HepG2 (cell line): ENCODE measurements around the gene STRADA. TPM values are rescaled to one million over a fixed set of nuclear protein-coding genes. Genes with fewer than 3 reads are reported as not detected.

Experiments used
- ATAC-seq: fragments of 200-7000 bp; cut with Tn5 transposase; 3 replicates; pipeline ENCODE4 v1.9.1; 2020; ENCODE audit warnings: mild to moderate bottlenecking, moderate library complexity
- BruUV-seq: library from RNA; stranded (reverse); fragments of 400-500 nt; replicated peaks from 2 replicates; lab custom pipeline; 2021; lab: Mats Ljungman, UMichigan
- CTCF ChIA-PET: fragments of 300-600 bp; formaldehyde crosslinking; extraction: SDS; loops from one replicate; lab custom pipeline; 2021; ENCODE audit warnings: low total read pairs, inconsistent platforms, low intra/inter-chr PET ratio; lab: Yijun Ruan, JAX
- POLR2A ChIA-PET: fragments of 350-600 bp; sonication (Branson Sonifier 250); formaldehyde crosslinking; loops from one replicate; lab custom pipeline; 2020; ENCODE audit warnings: antibody characterized with exemption, inconsistent platforms; lab: Yijun Ruan, JAX
- DNase-seq: peaks from one replicate; pipeline ENCODE4 v3.0.0-alpha.2; 2015; ENCODE audit warnings: low spot score
- FAIRE-seq: peaks from 3 replicates; lab custom pipeline; 2011; peaks lifted over from hg19 to GRCh38; lab: Jason Lieb, UNC
- H2AFZ ChIP-seq: one replicate; pipeline ENCODE4 v1.6.1; 2011; ENCODE audit warnings: low read length, inconsistent platforms
- H3K27ac ChIP-seq: fragments of 300-600 bp; 3 replicates; pipeline ENCODE4 v1.8.0; 2011; ENCODE audit warnings: mixed run types, mild to moderate bottlenecking, mixed read lengths, low read length, inconsistent platforms; ENCODE audit not compliant: insufficient read depth; ENCODE audit errors: extremely low read length
- H3K27me3 ChIP-seq, 2 experiments: fragments of 200-600 bp in 1 of 2; 2 replicates in 1 of 2; 3 replicates in 1 of 2; pipeline versions ENCODE4 v1.6.0 to v1.8.0; 2011; ENCODE audit warnings: low read length in 2 of 2, mild to moderate bottlenecking in 2 of 2, moderate library complexity in 2 of 2, inconsistent platforms in 1 of 2; ENCODE audit not compliant: insufficient read depth in 2 of 2, control insufficient read depth in 1 of 2
- H3K36me3 ChIP-seq, 2 experiments: fragments of 200-600 bp in 1 of 2; replicated peaks in 1 of 2; 2 replicates in 1 of 2; 3 replicates in 1 of 2; pipeline versions ENCODE4 v1.5.1 to v1.8.0; 2011; ENCODE audit warnings: low read length in 2 of 2, inconsistent platforms in 1 of 2; ENCODE audit not compliant: insufficient read depth in 2 of 2, control insufficient read depth in 1 of 2
- H3K4me1 ChIP-seq: 2 replicates; pipeline ENCODE4 v1.5.1; 2012; ENCODE audit warnings: low read length, inconsistent platforms; ENCODE audit not compliant: insufficient read depth
- H3K4me2 ChIP-seq: 2 replicates; pipeline ENCODE4 v1.6.0; 2011; ENCODE audit warnings: low read depth, low read length, inconsistent platforms
- H3K4me3 ChIP-seq, 3 experiments: fragments of 200-600 bp in 1 of 3; sonication (generic), shearing (Covaris generic) in 1 of 3; replicated peaks in 1 of 3; 2 replicates each; pipeline ENCODE4 v1.5.1; 2011 to 2016; ENCODE audit warnings: low read length in 3 of 3, inconsistent platforms in 2 of 3, low read depth in 2 of 3, mild to moderate bottlenecking in 2 of 3, control low read depth in 1 of 3, mixed read lengths in 1 of 3; ENCODE audit not compliant: insufficient read depth in 1 of 3
- H3K79me2 ChIP-seq: one replicate; pipeline ENCODE4 v1.6.1; 2011; ENCODE audit warnings: low read length, inconsistent platforms; ENCODE audit not compliant: insufficient read depth
- H3K9ac ChIP-seq: 2 replicates; pipeline ENCODE4 v1.6.0; 2011; ENCODE audit warnings: mild to moderate bottlenecking, low read depth, low read length, inconsistent platforms; ENCODE audit not compliant: insufficient read depth
- H3K9me3 ChIP-seq: 2 replicates; pipeline ENCODE4 v1.5.1; 2012; ENCODE audit warnings: mild to moderate bottlenecking, low read length
- H4K20me1 ChIP-seq: 2 replicates; pipeline ENCODE4 v1.6.0; 2011; ENCODE audit warnings: inconsistent platforms, mild to moderate bottlenecking, low read length, moderate library complexity; ENCODE audit not compliant: insufficient read depth
- EEA1 ChIP-seq: sonication (generic); formaldehyde crosslinking; IDR thresholded peaks from 2 replicates; pipeline ENCODE4 v1.5.1; 2020; ENCODE audit warnings: mild to moderate bottlenecking, missing genetic modification reagents, borderline replicate concordance
- KDM5A ChIP-seq: fragments of 200-600 bp; sonication (generic); IDR thresholded peaks from 2 replicates; pipeline ENCODE4 v1.7.0; 2018; ENCODE audit warnings: antibody characterized with exemption, mild to moderate bottlenecking, low read length, borderline replicate concordance
- KMT2B ChIP-seq: IDR thresholded peaks from 2 replicates; pipeline ENCODE4 v1.6.1; 2016; ENCODE audit warnings: missing genetic modification reagents, missing compliant biosample characterization
- MXD4 ChIP-seq: IDR thresholded peaks from 2 replicates; pipeline ENCODE4 v1.6.1; 2016; ENCODE audit warnings: mild to moderate bottlenecking, missing biosample characterization, missing genetic modification reagents
- ZNF782 ChIP-seq: sonication (generic); formaldehyde crosslinking; IDR thresholded peaks from 2 replicates; pipeline ENCODE4 v1.4.0; 2020; ENCODE audit warnings: missing genetic modification reagents, mild to moderate bottlenecking, borderline replicate concordance
- WGBS: methylation state at CpG from one replicate; pipeline ENCODE4 v1.1.6; 2017; ENCODE audit warnings: low lambda C conversion rate; 5-methylcytosine and 5-hydroxymethylcytosine counted together
- in situ Hi-C: cut with HindIII; loops from 2 replicates; pipeline ENCODE4 v1.10.0; 2017; ENCODE audit warnings: low pct_unique_long_range_greater_than_20kb; ENCODE audit not compliant: extremely low pct_ligation_motif_present
- intact Hi-C: fragments of 100-400 bp; cut with micrococcal nuclease; formaldehyde crosslinking; loops from one replicate; pipeline ENCODE4 v1.10.0; 2022; ENCODE audit not compliant: unreplicated experiment
- polyA plus RNA-seq, 8 experiments: library from polyadenylated mRNA; depleted of rRNA in 3 of 8; stranded (reverse) in 7 of 8; unstranded in 1 of 8; fragments of >200 nt; fragmentation: Illumina TruSeq in 4 of 8; extraction: Trizol in 4 of 8; gene quantifications; 2 replicates each; pipeline versions ENCODE4 v1.2.1 to v1.2.3, GENCODE V29; 2011 to 2016; ENCODE audit warnings: low read depth in 4 of 8, missing spikeins in 1 of 8, mixed read lengths in 1 of 8; ENCODE audit not compliant: insufficient read depth in 1 of 8
- total RNA-seq, 5 experiments: library from RNA; depleted of rRNA; stranded (reverse); fragments of >200 nt; fragmentation: Illumina TruSeq; extraction: Trizol; gene quantifications; 2 replicates each; pipeline ENCODE4 v1.2.3, GENCODE V29; 2016; ENCODE audit warnings: low read depth in 1 of 5

The STRADA gene
- total and polyA plus RNA-seq, 2 of the 13 experiments (the other 11 are each of a cell fraction or from before 2014, with no cell fraction given), result 17.6 to 17.9 TPM

DNA sequence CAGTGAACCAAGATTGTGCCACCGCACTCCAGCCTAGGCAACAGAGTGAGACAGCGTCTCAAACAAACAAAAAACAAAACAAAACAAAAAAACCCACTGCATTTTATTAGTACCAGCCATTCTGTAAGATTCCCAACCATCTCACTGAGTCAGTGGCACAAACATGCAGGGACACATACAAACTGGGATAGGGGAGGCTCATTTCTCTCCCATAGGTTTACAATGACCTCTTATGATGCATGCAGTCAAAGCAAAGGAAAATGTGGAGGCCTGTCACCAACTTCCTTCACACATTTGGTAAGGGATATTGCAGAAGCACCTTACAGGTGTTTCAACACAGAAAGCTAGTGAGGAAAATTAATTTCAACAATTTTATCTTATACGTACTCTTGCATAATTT lies 12.4 kb upstream of the STRADA start:
- no peak overlapping the region for H3K4me3 ChIP-seq
- intact Hi-C loops, result no loop called here
- POLR2A ChIA-PET, result no interaction called here
- H3K9me3 ChIP-seq, result no peaks in the 10 kb centered on the region
- peaks cover 24 to 83% of the 10 kb centered on the region in 2 experiments for H3K36me3 ChIP-seq
- ATAC-seq, result no peak
- no TSS peak for BruUV-seq
- no peak overlapping the region for H3K27ac ChIP-seq
- no peak for DNase-seq
- TF ChIP-seq EEA1 (no peak), MXD4 (CRISPR knock-in tag) (no peak), KDM5A (no peak)
- TF ChIP-seq, all 625 proteins: peak for 0
- no peak for FAIRE-seq
- no peaks in the 10 kb centered on the region for H3K27me3 ChIP-seq
- no peaks in the 10 kb centered on the region for H3K79me2 ChIP-seq
- in situ Hi-C loops, result no loop called here
- no peak overlapping the region for H3K4me2 ChIP-seq
- H3K9ac ChIP-seq, result no peak overlapping the region
- no peaks in the 10 kb centered on the region for H3K4me1 ChIP-seq
- H2AFZ ChIP-seq, result no peak overlapping the region
- CTCF ChIA-PET, result no interaction called here
- 98% methylated on average over 3 of the region's 3 CpGs for WGBS
- H4K20me1 ChIP-seq, result no peaks in the 10 kb centered on the region

- in situ Hi-C loops, result no loop called here
- TF ChIP-seq KMT2B (CRISPR knock-in tag), result no peak
- TF ChIP-seq ZNF782 (CRISPR knock-in tag), result no peak
- intact Hi-C loops, result no loop called here
- Histone ChIP-seq H3K36me3 (peaks cover 25 to 81% of the 10 kb centered on the region in 2 experiments), H2AFZ (no peak overlapping the region), H3K27ac (no peak overlapping the region), H3K4me1 (no peaks in the 10 kb centered on the region), H3K9me3 (no peaks in the 10 kb centered on the region), H4K20me1 (no peaks in the 10 kb centered on the region), H3K79me2 (no peaks in the 10 kb centered on the region), H3K4me2 (no peak overlapping the region), H3K4me3 (no peak overlapping the region), H3K9ac (no peak overlapping the region), H3K27me3 (no peaks in the 10 kb centered on the region)
- FAIRE-seq, result no peak
- WGBS, result 97% methylated on average over 1 of the region's 1 CpG
- ChIA-PET POLR2A (interaction anchor here (1.2 kb wide), 1 partner anchor 10 kb away, joined by 3 read pairs; no protein-coding TSS in a partner anchor), CTCF (no interaction called here)
- no peak for DNase-seq
- no TSS peak for BruUV-seq
- ATAC-seq, result no peak
These were observed 11.6 kb upstream of the STRADA start for GRCh38 chr17:63753215-63753614.
